BJ (cell line): Measurements from ENCODE around the gene NDUFB6. TPM values are rescaled to one million over a fixed set of nuclear protein-coding genes. Genes with fewer than 3 reads are reported as not detected.
A peak's percentile ranks its signal among the peaks of the same experiment; 100 is the strongest.

Source experiments
- CTCF ChIA-PET: fragments of 350-600 bp; formaldehyde crosslinking; extraction: SDS; loops from one replicate; lab custom pipeline; 2021; ENCODE audit warnings: antibody characterized with exemption, inconsistent platforms; lab: Yijun Ruan, JAX
- POLR2A ChIA-PET: fragments of 300-600 bp; sonication (Branson Sonifier 250); formaldehyde crosslinking; extraction: SDS; loops from one replicate; lab custom pipeline; 2021; ENCODE audit warnings: antibody characterized with exemption; lab: Charles Lee
- DNase-seq: peaks from one replicate; pipeline ENCODE4 v3.0.0-alpha.2; 2011; ENCODE audit warnings: low read depth
- H3K27me3 ChIP-seq: 2 replicates; pipeline ENCODE4 v1.6.0; 2011; ENCODE audit warnings: low read length; ENCODE audit not compliant: control insufficient read depth, insufficient read depth
- H3K36me3 ChIP-seq: 2 replicates; pipeline ENCODE4 v1.5.1; 2011; ENCODE audit warnings: low read length; ENCODE audit not compliant: control insufficient read depth, insufficient read depth
- H3K4me3 ChIP-seq: 2 replicates; pipeline ENCODE4 v1.5.1; 2011; ENCODE audit warnings: low read depth, mild to moderate bottlenecking, control low read depth, low read length
- CTCF ChIP-seq: IDR thresholded peaks from 2 replicates; pipeline ENCODE4 v1.5.1; 2011; ENCODE audit warnings: low read depth, mild to moderate bottlenecking, control low read depth, inconsistent platforms, low read length, moderate library complexity; ENCODE audit not compliant: insufficient read depth
- polyA plus RNA-seq: library from polyadenylated mRNA; depleted of rRNA; stranded (reverse); fragments of >200 nt; gene quantifications from 2 replicates; pipeline ENCODE4 v1.2.3, GENCODE V29; 2011

Gene NDUFB6
- polyA plus RNA-seq, 1 experiment, result 72.5 TPM

GRCh38 chr9:32554591-32554990, 18.4 kb downstream of the NDUFB6 start:
- Histone ChIP-seq H3K4me3 (no peak overlapping the region), H3K27me3 (no peaks in the 10 kb centered on the region), H3K36me3 (no peaks in the 10 kb centered on the region)
- DNase-seq, result no peak
- no peak for TF ChIP-seq CTCF
- POLR2A ChIA-PET, result no interaction called here
- CTCF ChIA-PET, result interaction anchor here (0.5 to 3.4 kb wide), 4 partner anchors 18 to 1473 kb away, joined by 4 to 15 read pairs (median 10); partner anchors contain the start of gene NDUFB6

DNA sequence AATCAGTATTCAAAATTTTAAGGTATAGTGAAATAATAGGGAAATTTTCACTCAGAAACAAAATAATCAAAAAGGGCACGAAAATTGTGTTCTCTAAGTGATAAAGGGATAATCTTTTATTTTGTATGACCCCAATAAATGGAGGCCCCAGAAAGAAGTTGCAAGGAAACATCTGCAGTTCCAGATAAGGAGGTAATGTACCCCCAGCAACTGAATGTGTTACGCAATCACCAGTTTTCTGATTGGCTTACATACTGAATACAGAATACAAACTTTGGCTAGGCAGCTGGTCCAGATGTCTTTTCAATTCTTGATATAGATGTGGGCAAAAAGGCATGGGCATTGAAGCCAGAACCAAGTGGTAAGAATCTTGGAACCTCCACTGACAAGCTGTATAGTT, 18.9 kb downstream of the NDUFB6 start:
- DNase-seq, result no peak

DNA sequence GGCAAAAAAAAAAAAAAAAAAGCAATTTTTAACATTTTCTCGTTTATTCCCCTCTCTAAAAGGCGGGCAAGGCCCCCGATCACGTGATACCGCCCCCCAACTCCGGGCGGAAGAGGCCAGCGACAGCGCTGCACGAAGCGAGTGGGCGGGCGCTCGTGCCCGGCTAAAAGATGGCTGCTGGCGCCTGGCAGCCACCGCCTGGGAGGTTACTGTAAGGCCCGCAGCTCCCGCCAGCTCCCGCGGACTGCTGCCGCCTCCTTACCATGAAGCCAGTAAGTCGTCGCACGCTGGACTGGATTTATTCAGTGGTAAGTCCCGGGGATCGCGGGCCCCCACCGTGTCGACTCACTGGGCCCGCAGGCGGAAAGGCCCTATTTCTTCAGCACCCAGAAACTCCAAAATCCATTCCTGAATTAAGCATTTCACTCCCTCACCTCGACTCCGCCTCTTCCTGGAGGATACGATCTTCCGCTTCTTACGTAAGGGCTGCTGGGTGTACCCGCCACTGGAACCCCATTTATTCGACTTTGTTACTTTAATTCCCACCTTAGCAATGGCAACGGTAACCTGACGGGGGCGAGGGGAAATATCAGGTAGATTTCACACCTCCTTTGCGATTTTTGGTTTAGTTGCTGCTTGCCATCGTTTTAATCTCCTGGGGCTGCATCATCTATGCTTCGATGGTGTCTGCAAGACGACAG, 20.6 kb downstream of the NDUFB6 start, which contains the start of the genes SMIM27 and TOPORS:
SMIM27 (plus strand) TSS at position 156 of the 701 bp plus-strand sequence; CDS start at position 264, 108 bp downstream.
TOPORS (minus strand) TSS at position 415 of the 701 bp plus-strand sequence; CDS start at position 265, 150 bp downstream.
- peak; percentile 53 for DNase-seq
- no peak for TF ChIP-seq CTCF

More for the DNA sequence above, 18.9 kb downstream of the NDUFB6 start:
- no peak for TF ChIP-seq CTCF
- H3K4me3 ChIP-seq, result no peak overlapping the region
- ChIA-PET CTCF (interaction anchor here (0.5 to 3.4 kb wide), 4 partner anchors 18 to 1474 kb away, joined by 4 to 15 read pairs (median 10); partner anchors contain the start of gene NDUFB6), POLR2A (no interaction called here)
- H3K36me3 ChIP-seq, result no peaks in the 10 kb centered on the region
- no peaks in the 10 kb centered on the region for H3K27me3 ChIP-seq

GRCh38 chr9:32551276-32552051, 21.5 kb downstream of the NDUFB6 start:
- Histone ChIP-seq H3K36me3 (no peaks in the 10 kb centered on the region), H3K27me3 (no peaks in the 10 kb centered on the region), H3K4me3 (peak overlapping the region; percentile 75)
- no peak for DNase-seq
- CTCF ChIA-PET, result interaction anchor here (0.7 to 4.2 kb wide), 5 partner anchors 11 to 172 kb away, joined by 3 to 22 read pairs (median 4); no protein-coding TSS in a partner anchor
- POLR2A ChIA-PET, result interaction anchor here (0.6 kb wide), 1 partner anchor 193 kb away, joined by 24 read pairs; no protein-coding TSS in a partner anchor
- TF ChIP-seq CTCF, result no peak

More for the DNA sequence above, 20.6 kb downstream of the NDUFB6 start, which contains the start of the genes SMIM27 and TOPORS:
- Histone ChIP-seq H3K36me3 (no peaks in the 10 kb centered on the region), H3K27me3 (no peaks in the 10 kb centered on the region), H3K4me3 (peak within 1 kb of the TSS; percentile 75)
- CTCF ChIA-PET, result interaction anchor here (0.7 to 4.2 kb wide), 5 partner anchors 11 to 173 kb away, joined by 3 to 22 read pairs (median 3); no protein-coding TSS in a partner anchor
- POLR2A ChIA-PET, result no interaction called here
